SIG-M5 (cell line): ENCODE results near the gene NSD2.

Source experiments
- DNase-seq: peaks from one replicate; lab custom pipeline; 2025; lab: John Stamatoyannopoulos, UW

Gene NSD2

DNA sequence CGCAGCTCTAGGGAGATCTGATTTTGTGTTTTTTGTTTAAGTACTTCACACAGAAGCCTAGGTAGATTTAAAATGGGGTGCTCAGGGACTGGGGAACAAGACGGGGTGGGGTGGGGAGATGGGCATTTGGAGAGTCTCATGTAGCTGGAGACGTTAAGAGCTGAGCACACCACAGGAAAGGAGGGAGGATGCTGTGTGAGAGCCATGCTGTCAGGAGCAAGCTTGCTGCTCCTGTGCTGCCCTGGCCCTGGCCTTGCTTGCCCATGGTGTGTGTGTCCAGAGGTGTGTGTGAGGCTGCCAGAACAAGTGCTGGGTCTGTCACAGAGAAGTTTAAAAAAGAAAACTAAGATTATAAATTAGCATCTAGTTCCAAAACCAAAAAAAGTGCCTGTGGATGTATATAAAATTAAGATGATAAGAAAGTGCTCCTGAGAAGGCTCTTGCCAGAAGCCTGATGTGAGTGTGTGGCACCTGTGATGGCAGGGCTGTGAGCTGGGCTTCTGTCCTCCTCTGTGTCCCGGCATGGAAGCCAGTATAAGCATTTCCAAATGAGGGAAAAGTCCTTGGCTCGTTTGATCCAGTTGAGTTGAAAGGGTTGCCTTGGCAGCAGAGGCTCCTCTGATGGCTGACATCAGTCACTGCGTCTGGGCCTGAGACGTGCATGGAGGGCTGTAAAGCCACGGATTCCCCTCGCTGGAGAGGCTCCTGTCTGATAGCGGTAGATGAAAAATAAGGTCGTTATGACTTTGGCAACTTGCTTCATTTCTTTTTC, 74.1 kb downstream of the NSD2 start:
- DNase-seq, result no peak

- DNase-seq, result no peak
These were observed 74.7 kb downstream of the NSD2 start for GRCh38 chr4:1945912-1946311.

- DNase-seq, result no peak
These were observed 77.0 kb downstream of the NSD2 start for GRCh38 chr4:1948232-1948631.

DNA sequence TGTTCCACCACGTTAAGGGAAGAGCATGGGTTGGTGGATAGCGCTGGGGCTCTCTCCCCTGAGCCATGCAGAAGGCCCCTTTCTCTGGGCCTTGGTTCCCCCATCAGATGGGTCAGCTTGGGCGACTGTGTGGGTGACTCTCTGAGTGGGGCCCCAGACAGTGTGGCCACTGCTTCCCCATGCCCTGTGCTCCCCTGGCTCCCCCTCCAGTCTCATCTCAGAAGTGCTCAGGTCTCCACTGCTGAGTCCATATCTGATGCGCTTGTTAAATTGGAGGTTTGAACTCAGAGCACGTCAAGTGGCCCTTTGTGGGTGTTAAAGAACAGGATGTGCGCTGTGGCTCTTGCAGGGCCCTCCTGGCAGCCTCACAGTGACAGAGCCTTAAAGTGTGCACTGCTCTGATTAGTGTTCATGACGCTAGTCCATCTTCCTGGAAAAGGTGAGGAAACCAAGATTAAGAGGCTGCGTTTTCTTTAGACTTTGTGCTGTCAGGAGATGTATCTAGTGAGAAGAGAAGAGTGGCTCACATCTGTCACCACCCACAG, 77.8 kb downstream of the NSD2 start:
- DNase-seq, result no peak

DNA sequence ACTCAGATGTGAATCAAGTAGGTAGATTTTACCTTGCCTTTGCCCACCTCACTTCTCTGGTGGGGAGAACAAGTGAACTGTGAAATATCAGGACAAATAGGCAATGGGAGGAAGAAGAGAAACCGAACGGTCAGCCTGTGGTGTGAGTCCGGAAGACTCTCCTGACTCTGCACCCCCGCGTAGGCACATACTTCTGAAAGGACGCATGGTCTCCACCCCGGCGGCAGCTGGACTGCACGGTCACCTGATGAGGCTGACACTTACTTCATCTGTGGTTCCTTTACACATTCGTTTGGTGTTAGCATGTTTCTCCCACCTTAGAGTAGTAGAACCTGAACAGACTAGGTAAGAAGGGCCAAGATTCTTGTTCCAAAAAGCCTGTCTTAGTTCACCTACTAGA, 79.2 kb downstream of the NSD2 start:
- no peak for DNase-seq

GRCh38 chr4:1952058-1952700, 81.0 kb downstream of the NSD2 start:
- no peak for DNase-seq

GRCh38 chr4:1952719-1953118, 81.5 kb downstream of the NSD2 start:
- no peak for DNase-seq

GRCh38 chr4:1953335-1953734, 82.1 kb downstream of the NSD2 start:
- no peak for DNase-seq

- DNase-seq, result no peak
These were observed 85.4 kb downstream of the NSD2 start for GRCh38 chr4:1956631-1957030.

DNA sequence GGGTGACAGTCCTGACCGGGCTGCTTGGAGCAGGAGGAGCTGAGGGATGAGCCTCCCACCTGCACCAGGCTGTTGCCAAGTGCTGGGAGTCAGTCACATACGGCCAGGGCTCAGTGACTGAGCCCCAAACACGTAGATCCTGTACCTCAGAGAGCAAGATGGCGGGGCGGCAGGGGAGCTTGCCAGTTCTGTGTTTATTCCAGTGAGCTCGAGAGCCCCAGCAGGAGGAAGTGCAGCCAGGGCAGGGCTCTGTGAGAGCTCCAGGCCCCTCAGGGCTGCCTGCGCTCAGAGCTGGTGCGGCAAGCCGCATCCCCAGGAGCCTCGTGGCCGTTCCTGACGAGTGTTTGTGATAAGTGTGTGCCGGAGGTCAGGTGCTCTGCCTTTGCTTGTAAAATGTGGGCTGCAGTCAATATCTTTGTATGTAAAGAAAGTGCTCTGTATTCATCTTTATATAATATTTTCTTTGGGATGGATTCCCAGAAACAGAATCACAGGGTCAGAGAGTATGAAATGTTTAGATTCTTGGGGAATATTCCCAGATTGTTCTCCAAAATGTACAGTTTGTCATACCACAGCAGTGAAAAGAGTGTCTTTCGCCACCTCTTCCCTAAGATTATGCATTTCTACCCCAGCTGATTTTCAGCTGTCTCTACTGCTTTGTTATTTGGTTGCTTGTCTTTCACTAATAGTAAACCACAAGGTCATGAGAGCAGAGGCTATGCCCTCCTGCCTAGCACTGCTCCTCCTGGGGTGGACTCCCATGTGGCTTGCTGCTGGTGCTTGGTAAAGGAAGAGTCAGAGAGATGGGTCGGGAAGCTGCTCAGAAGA, 87.3 kb downstream of the NSD2 start:
- no peak for DNase-seq

- DNase-seq, result no peak
These were observed 87.9 kb downstream of the NSD2 start for GRCh38 chr4:1959104-1959384.

- no peak for DNase-seq
These were observed 89.1 kb downstream of the NSD2 start for GRCh38 chr4:1960170-1960825.

GRCh38 chr4:1961038-1961437, 89.8 kb downstream of the NSD2 start:
- DNase-seq, result no peak

DNA sequence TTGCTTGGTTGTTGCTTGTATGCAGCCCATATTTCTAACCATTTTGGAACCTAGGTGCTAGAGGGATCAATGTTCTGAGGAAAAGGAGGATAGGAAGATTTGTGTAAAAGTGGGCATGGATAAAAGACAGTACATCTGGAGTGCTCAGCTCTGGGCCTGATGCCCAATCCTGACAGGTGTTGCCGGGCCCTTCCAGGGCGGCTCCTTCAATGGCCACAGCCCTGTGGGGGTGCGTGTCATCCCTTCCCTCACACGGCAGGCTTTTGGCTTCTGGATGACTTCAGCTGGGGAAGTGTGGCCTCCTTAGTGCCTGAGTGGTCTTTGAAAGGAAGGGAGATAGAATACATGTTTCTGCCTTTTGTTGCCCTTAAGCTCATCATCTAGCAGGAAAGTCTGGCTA, 90.4 kb downstream of the NSD2 start:
- no peak for DNase-seq

GRCh38 chr4:1962980-1963379, 91.8 kb downstream of the NSD2 start:
- no peak for DNase-seq

DNA sequence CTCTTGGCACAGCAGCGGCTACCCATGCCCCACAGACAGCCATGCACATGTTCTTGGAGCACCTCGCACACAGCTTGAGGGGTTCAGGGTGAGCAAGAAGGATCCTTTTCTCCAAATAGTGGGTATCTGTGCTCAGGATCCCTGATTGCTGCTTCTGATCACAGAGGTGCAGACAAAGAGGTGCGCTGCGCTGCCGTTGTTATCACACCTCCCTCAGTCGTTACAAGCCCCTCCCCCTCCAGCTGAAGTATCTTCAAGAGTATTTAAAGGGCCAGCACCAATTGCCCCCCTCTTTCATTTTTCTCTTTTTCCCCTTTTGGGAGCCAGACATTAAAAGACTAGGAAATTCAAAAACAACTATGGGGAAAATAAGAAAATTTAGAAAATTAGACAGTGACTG, 93.2 kb downstream of the NSD2 start:
- DNase-seq, result no peak

GRCh38 chr4:1964971-1965370, 93.8 kb downstream of the NSD2 start:
- no peak for DNase-seq

- no peak for DNase-seq
These were observed 96.4 kb downstream of the NSD2 start for GRCh38 chr4:1967512-1968149.

DNA sequence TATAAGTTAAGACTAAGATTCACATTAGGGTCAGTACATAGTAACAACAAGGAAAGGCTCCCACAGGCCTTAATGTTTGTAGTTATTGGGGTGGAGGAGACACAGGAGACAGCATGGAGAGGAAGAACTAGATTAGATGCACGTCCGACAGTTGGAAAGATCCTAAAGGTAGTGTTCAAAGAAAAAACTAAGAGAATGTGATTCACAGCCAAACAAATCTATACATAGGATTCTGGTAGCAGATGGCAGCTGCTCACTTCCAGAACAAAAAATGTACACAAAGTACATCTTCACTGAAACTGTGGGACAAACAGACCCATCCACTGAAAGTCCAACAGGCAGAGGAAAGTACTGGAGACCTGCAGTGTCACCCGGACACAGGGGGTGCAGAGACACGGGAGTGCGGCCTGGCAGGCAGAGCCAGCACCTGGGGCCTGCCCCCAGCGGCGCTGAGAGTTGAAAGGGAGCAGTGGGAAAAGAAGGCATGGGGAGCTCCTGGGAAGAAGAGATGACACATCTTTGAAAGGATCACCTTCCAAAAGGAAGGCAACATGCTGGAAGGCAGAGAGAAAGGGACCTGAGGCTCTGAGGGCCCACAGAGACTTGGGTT, 97.6 kb downstream of the NSD2 start:
- no peak for DNase-seq

DNA sequence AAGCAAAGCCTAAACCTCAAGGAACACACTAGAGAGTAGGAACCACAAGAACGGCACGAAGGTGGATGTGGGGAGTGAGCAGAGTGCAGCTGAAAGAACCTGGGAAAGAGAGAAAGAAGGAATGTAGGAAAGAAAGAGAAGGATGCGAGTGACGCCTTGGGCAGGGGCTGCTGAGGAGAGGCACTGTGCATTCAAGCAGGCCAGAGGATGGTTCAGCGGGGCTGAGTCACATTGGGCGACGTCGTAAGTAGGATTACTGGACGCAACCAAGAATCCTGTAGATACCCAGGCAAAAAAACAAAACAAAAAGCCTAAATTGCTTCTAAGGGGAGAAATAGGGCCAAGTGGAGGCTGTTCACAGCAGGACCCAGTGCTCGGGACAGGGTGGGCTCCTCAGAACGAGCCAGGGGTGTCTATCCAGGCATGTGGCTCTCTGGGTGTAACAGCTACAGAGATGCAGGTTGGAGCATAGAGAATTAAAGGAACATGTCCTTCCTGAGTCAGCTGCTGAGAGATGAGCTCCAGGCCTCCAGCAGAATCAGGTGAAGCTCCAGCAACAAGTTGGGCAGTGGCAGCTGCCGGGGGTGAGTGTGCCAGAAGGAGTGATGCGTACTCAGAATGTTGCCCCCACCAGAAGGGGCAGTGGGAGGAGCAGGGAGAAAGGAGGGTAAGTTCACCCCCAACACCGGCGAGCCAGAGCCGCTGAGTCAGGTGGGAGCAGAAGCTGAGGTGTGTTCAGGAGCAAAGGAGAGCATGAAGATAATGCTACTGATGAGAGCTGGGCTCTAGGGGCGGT, 98.9 kb downstream of the NSD2 start:
- DNase-seq, result no peak

DNA sequence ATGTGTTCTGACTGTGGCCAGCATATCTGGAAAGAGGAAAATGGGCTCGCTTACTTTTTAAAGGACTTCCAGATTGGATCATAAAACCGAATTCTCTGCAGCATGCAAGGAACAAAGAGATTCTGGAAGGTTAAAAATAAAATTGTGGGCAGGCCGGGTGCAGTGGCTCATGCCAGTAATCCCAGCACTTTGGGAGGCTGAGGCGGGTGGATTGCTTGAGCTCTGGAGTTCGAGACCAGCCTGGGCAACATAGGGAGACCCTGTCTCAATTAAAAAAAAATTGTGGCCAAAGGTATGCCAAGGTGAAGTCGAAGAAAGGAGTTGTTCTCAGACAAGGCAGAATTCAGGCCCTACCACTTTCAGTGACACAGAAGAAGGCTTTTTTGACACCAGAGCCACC, 99.7 kb downstream of the NSD2 start:
- no peak for DNase-seq
